HepG2 (cell line): ENCODE measurements around the gene CSN2. TPM values are rescaled to one million over a fixed set of nuclear protein-coding genes. Genes with fewer than 3 reads are reported as not detected.

Experiments
- ATAC-seq: fragments of 200-7000 bp; cut with Tn5 transposase; 3 replicates; pipeline ENCODE4 v1.9.1; 2020; ENCODE audit warnings: mild to moderate bottlenecking, moderate library complexity
- BruUV-seq: library from RNA; stranded (reverse); fragments of 400-500 nt; replicated peaks from 2 replicates; lab custom pipeline; 2021; lab: Mats Ljungman, UMichigan
- CTCF ChIA-PET: fragments of 300-600 bp; formaldehyde crosslinking; extraction: SDS; loops from one replicate; lab custom pipeline; 2021; ENCODE audit warnings: low total read pairs, inconsistent platforms, low intra/inter-chr PET ratio; lab: Yijun Ruan, JAX
- POLR2A ChIA-PET: fragments of 350-600 bp; sonication (Branson Sonifier 250); formaldehyde crosslinking; loops from one replicate; lab custom pipeline; 2020; ENCODE audit warnings: antibody characterized with exemption, inconsistent platforms; lab: Yijun Ruan, JAX
- DNase-seq: peaks from one replicate; pipeline ENCODE4 v3.0.0-alpha.2; 2015; ENCODE audit warnings: low spot score
- FAIRE-seq: peaks from 3 replicates; lab custom pipeline; 2011; peaks lifted over from hg19 to GRCh38; lab: Jason Lieb, UNC
- H2AFZ ChIP-seq: one replicate; pipeline ENCODE4 v1.6.1; 2011; ENCODE audit warnings: low read length, inconsistent platforms
- H3K27ac ChIP-seq: fragments of 300-600 bp; 3 replicates; pipeline ENCODE4 v1.8.0; 2011; ENCODE audit warnings: mixed run types, mild to moderate bottlenecking, mixed read lengths, low read length, inconsistent platforms; ENCODE audit not compliant: insufficient read depth; ENCODE audit errors: extremely low read length
- H3K27me3 ChIP-seq, 2 experiments: fragments of 200-600 bp in 1 of 2; 2 replicates in 1 of 2; 3 replicates in 1 of 2; pipeline versions ENCODE4 v1.6.0 to v1.8.0; 2011; ENCODE audit warnings: low read length in 2 of 2, mild to moderate bottlenecking in 2 of 2, moderate library complexity in 2 of 2, inconsistent platforms in 1 of 2; ENCODE audit not compliant: insufficient read depth in 2 of 2, control insufficient read depth in 1 of 2
- H3K36me3 ChIP-seq, 2 experiments: fragments of 200-600 bp in 1 of 2; replicated peaks in 1 of 2; 2 replicates in 1 of 2; 3 replicates in 1 of 2; pipeline versions ENCODE4 v1.5.1 to v1.8.0; 2011; ENCODE audit warnings: low read length in 2 of 2, inconsistent platforms in 1 of 2; ENCODE audit not compliant: insufficient read depth in 2 of 2, control insufficient read depth in 1 of 2
- H3K4me1 ChIP-seq: 2 replicates; pipeline ENCODE4 v1.5.1; 2012; ENCODE audit warnings: low read length, inconsistent platforms; ENCODE audit not compliant: insufficient read depth
- H3K4me2 ChIP-seq: 2 replicates; pipeline ENCODE4 v1.6.0; 2011; ENCODE audit warnings: low read depth, low read length, inconsistent platforms
- H3K4me3 ChIP-seq, 3 experiments: fragments of 200-600 bp in 1 of 3; sonication (generic), shearing (Covaris generic) in 1 of 3; replicated peaks in 1 of 3; 2 replicates each; pipeline ENCODE4 v1.5.1; 2011 to 2016; ENCODE audit warnings: low read length in 3 of 3, inconsistent platforms in 2 of 3, low read depth in 2 of 3, mild to moderate bottlenecking in 2 of 3, control low read depth in 1 of 3, mixed read lengths in 1 of 3; ENCODE audit not compliant: insufficient read depth in 1 of 3
- H3K79me2 ChIP-seq: one replicate; pipeline ENCODE4 v1.6.1; 2011; ENCODE audit warnings: low read length, inconsistent platforms; ENCODE audit not compliant: insufficient read depth
- H3K9ac ChIP-seq: 2 replicates; pipeline ENCODE4 v1.6.0; 2011; ENCODE audit warnings: mild to moderate bottlenecking, low read depth, low read length, inconsistent platforms; ENCODE audit not compliant: insufficient read depth
- H3K9me3 ChIP-seq: 2 replicates; pipeline ENCODE4 v1.5.1; 2012; ENCODE audit warnings: mild to moderate bottlenecking, low read length
- H4K20me1 ChIP-seq: 2 replicates; pipeline ENCODE4 v1.6.0; 2011; ENCODE audit warnings: inconsistent platforms, mild to moderate bottlenecking, low read length, moderate library complexity; ENCODE audit not compliant: insufficient read depth
- BORCS8-MEF2B ChIP-seq: sonication (generic); formaldehyde crosslinking; IDR thresholded peaks from 2 replicates; pipeline ENCODE4 v1.8.0; 2022; ENCODE audit warnings: mild to moderate bottlenecking, missing genetic modification reagents
- GPN1 ChIP-seq: sonication (generic); formaldehyde crosslinking; IDR thresholded peaks from 2 replicates; pipeline ENCODE4 v1.5.1; 2020; ENCODE audit warnings: missing genetic modification reagents, borderline replicate concordance
- HMG20B ChIP-seq: conservative IDR thresholded peaks from 2 replicates; pipeline ENCODE4 v1.6.1; 2016; ENCODE audit warnings: missing genetic modification reagents, missing compliant biosample characterization
- SKIL ChIP-seq: sonication (generic); formaldehyde crosslinking; IDR thresholded peaks from 2 replicates; pipeline ENCODE4 v1.8.0; 2022; ENCODE audit warnings: missing genetic modification reagents, mild to moderate bottlenecking, moderate library complexity, borderline replicate concordance
- ZNF256 ChIP-seq: sonication (generic); formaldehyde crosslinking; conservative IDR thresholded peaks from 2 replicates; pipeline ENCODE4 v1.4.0; 2020; ENCODE audit warnings: missing genetic modification reagents
- ZNF468 ChIP-seq: sonication (generic); formaldehyde crosslinking; IDR thresholded peaks from 2 replicates; pipeline ENCODE4 v1.8.0; 2022; ENCODE audit warnings: mild to moderate bottlenecking, moderate library complexity, missing genetic modification reagents
- ZNF564 ChIP-seq: sonication (generic); formaldehyde crosslinking; IDR thresholded peaks from 2 replicates; pipeline ENCODE4 v1.8.1; 2023; ENCODE audit warnings: mild to moderate bottlenecking, missing genetic modification reagents
- ZNF780A ChIP-seq: sonication (generic); formaldehyde crosslinking; IDR thresholded peaks from 2 replicates; pipeline ENCODE4 v1.8.0; 2022; ENCODE audit warnings: mild to moderate bottlenecking, missing genetic modification reagents, moderate library complexity
- ZZZ3 ChIP-seq: sonication (generic); formaldehyde crosslinking; IDR thresholded peaks from 2 replicates; pipeline ENCODE4 v1.4.0; 2020; ENCODE audit warnings: missing genetic modification reagents, mild to moderate bottlenecking, borderline replicate concordance
- WGBS: methylation state at CpG from one replicate; pipeline ENCODE4 v1.1.6; 2017; ENCODE audit warnings: low lambda C conversion rate; 5-methylcytosine and 5-hydroxymethylcytosine counted together
- in situ Hi-C: cut with HindIII; loops from 2 replicates; pipeline ENCODE4 v1.10.0; 2017; ENCODE audit warnings: low pct_unique_long_range_greater_than_20kb; ENCODE audit not compliant: extremely low pct_ligation_motif_present
- intact Hi-C: fragments of 100-400 bp; cut with micrococcal nuclease; formaldehyde crosslinking; loops from one replicate; pipeline ENCODE4 v1.10.0; 2022; ENCODE audit not compliant: unreplicated experiment
- polyA plus RNA-seq, 8 experiments: library from polyadenylated mRNA; depleted of rRNA in 3 of 8; stranded (reverse) in 7 of 8; unstranded in 1 of 8; fragments of >200 nt; fragmentation: Illumina TruSeq in 4 of 8; extraction: Trizol in 4 of 8; gene quantifications; 2 replicates each; pipeline versions ENCODE4 v1.2.1 to v1.2.3, GENCODE V29; 2011 to 2016; ENCODE audit warnings: low read depth in 4 of 8, missing spikeins in 1 of 8, mixed read lengths in 1 of 8; ENCODE audit not compliant: insufficient read depth in 1 of 8
- total RNA-seq, 5 experiments: library from RNA; depleted of rRNA; stranded (reverse); fragments of >200 nt; fragmentation: Illumina TruSeq; extraction: Trizol; gene quantifications; 2 replicates each; pipeline ENCODE4 v1.2.3, GENCODE V29; 2016; ENCODE audit warnings: low read depth in 1 of 5
- TF ChIP-seq, protein P1 (sequence below): sonication (generic); IDR thresholded peaks from 2 replicates; pipeline ENCODE4 v1.6.1; 2016; ENCODE audit warnings: low read depth, borderline replicate concordance
- TF ChIP-seq, protein P2 (sequence below): sonication (generic); formaldehyde crosslinking; IDR thresholded peaks from 2 replicates; pipeline ENCODE4; 2020; ENCODE audit warnings: missing genetic modification reagents, mild to moderate bottlenecking, borderline replicate concordance

CSN2 gene
- total and polyA plus RNA-seq, 2 of the 13 experiments (the other 11 are each of a cell fraction or from before 2014, with no cell fraction given) = 0.15 TPM; not detected in 1

DNA sequence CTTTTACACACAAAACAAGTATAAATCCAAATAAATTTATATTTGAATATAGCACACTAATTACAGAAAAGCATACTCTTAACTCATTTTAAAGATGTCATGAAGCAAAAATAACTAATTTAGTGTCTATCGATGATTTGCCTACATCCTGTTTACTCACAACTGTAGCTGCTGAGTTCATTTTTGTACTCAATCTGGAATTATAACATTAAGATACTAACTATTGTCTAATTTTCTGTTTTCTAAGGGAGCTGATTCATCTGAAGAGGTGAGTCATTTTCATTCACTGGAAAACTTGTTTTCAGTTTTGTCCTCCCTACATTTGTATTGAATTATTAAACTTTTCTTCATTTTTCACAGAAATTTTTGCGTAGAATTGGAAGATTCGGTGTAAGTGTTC, 33.9 kb upstream of the CSN2 start:
- Histone ChIP-seq H3K4me1 (no peaks in the 10 kb centered on the region), H3K36me3 (no peaks in the 10 kb centered on the region), H3K4me3 (no peak overlapping the region), H2AFZ (no peak overlapping the region), H4K20me1 (no peaks in the 10 kb centered on the region), H3K9ac (no peak overlapping the region), H3K79me2 (no peaks in the 10 kb centered on the region), H3K9me3 (no peaks in the 10 kb centered on the region), H3K4me2 (no peak overlapping the region), H3K27me3 (no peaks in the 10 kb centered on the region), H3K27ac (no peak overlapping the region)
- no TSS peak for BruUV-seq
- FAIRE-seq = no peak
- TF ChIP-seq ZNF468 (CRISPR knock-in tag) = no peak
- no peak for TF ChIP-seq ZZZ3
- TF ChIP-seq ZNF256 (CRISPR knock-in tag) = no peak
- no peak for TF ChIP-seq ZNF780A (CRISPR knock-in tag)
- no peak for TF ChIP-seq BORCS8-MEF2B
- TF ChIP-seq, protein P1, sequence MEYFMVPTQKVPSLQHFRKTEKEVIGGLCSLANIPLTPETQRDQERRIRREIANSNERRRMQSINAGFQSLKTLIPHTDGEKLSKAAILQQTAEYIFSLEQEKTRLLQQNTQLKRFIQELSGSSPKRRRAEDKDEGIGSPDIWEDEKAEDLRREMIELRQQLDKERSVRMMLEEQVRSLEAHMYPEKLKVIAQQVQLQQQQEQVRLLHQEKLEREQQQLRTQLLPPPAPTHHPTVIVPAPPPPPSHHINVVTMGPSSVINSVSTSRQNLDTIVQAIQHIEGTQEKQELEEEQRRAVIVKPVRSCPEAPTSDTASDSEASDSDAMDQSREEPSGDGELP = no peak
- TF ChIP-seq, protein P2, sequence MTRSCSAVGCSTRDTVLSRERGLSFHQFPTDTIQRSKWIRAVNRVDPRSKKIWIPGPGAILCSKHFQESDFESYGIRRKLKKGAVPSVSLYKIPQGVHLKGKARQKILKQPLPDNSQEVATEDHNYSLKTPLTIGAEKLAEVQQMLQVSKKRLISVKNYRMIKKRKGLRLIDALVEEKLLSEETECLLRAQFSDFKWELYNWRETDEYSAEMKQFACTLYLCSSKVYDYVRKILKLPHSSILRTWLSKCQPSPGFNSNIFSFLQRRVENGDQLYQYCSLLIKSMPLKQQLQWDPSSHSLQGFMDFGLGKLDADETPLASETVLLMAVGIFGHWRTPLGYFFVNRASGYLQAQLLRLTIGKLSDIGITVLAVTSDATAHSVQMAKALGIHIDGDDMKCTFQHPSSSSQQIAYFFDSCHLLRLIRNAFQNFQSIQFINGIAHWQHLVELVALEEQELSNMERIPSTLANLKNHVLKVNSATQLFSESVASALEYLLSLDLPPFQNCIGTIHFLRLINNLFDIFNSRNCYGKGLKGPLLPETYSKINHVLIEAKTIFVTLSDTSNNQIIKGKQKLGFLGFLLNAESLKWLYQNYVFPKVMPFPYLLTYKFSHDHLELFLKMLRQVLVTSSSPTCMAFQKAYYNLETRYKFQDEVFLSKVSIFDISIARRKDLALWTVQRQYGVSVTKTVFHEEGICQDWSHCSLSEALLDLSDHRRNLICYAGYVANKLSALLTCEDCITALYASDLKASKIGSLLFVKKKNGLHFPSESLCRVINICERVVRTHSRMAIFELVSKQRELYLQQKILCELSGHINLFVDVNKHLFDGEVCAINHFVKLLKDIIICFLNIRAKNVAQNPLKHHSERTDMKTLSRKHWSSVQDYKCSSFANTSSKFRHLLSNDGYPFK (CRISPR knock-in tag) = no peak
- TF ChIP-seq ZNF564 (CRISPR knock-in tag) = no peak
- no peak for TF ChIP-seq SKIL (CRISPR knock-in tag)
- no peak for TF ChIP-seq HMG20B (CRISPR knock-in tag)
- TF ChIP-seq GPN1 (CRISPR knock-in tag) = no peak
- no peak for DNase-seq
- no peak for ATAC-seq
- 79% methylated on average over 3 of the region's 3 CpGs for WGBS
- in situ Hi-C loops = no loop called here
- ChIA-PET CTCF (no interaction called here), POLR2A (no interaction called here)
- intact Hi-C loops = no loop called here
